Measurements from ENCODE around the gene MGAT5.

The MGAT5 gene

GRCh38 chr2:134233728-134234136 is 20.1 kb upstream of the MGAT5 start:
- DNase-seq (ENCODE audit: low read depth): no peak
- H3K4me3 ChIP-seq (ENCODE audit: low read length): no peak overlapping the region
- TF ChIP-seq CTCF (IDR thresholded peaks at IDR 0.05; ENCODE audit: insufficient read depth, low read depth, low read length, missing control alignments): no peak

DNA sequence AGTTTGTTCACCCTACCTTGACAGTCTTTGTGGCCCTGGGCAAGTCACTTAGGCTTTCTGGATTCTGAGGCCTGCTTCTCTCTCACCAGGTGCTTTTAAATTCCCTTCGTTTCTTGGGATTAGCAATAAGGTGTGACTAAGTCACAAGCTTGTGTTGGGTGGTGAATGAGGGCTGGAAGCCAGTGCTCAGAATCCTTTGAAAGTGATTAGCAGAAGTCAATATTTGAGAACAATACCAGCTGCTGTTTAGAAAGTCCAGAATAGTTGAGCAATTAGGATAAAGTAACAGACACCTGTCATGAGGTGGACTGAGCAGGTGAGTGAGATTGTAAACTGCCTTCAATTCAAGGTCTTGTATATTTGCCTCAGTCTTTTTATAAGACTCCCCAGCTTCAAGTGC is 19.3 kb upstream of the MGAT5 start:
- no peak for TF ChIP-seq CTCF (IDR thresholded peaks at IDR 0.05; ENCODE audit: insufficient read depth, low read depth, low read length, missing control alignments)
- H3K4me3 ChIP-seq (ENCODE audit: low read length): no peak overlapping the region
- DNase-seq (ENCODE audit: low read depth): peak; percentile 37

- no peak for TF ChIP-seq CTCF (IDR thresholded peaks at IDR 0.05; ENCODE audit: insufficient read depth, low read depth, low read length, missing control alignments)
- H3K4me3 ChIP-seq (ENCODE audit: low read length): no peak overlapping the region
- no peak for DNase-seq (ENCODE audit: low read depth)
These were observed 18.2 kb upstream of the MGAT5 start for GRCh38 chr2:134235510-134236144.

DNA sequence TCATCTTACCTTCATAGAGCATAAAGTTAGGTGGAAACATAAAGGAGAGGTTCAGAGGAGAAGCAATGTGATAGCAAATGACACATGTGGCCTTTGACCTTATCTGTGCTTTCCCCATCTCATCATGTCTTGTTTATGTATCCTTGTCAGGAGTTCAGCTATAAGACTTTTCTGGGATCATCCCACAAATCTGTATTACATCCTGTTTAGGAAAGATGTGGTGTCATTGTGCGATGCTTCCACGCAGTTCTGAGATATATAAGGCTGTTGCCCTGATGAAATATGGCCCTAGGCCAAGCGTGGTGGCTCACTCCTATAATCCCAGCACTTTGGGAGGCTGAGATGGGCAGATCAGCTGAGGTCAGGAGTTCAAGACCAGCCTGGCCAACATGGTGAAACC is 15.5 kb upstream of the MGAT5 start:
- TF ChIP-seq CTCF (IDR thresholded peaks at IDR 0.05; ENCODE audit: insufficient read depth, low read depth, low read length, missing control alignments): no peak

DNA sequence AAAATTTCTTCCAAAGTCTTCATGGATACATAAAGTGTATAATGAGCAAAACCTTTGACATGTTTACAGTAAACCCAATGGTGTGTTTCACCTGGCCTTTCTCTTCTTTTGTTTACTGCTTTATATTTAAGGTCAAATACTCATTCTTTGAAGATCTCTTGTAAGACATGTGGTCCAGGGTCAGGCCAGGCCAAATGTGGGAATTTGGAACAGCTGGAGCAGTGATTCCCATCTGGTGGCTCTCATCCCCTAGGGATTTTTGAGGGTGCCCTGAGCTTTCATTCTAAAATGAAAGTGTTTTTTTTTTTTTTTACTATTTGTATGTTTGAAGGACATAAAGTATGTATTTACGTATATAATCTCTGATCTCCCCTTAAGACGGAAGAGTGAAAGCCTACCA is 13.8 kb upstream of the MGAT5 start:
- no peak overlapping the region for H3K4me3 ChIP-seq (ENCODE audit: low read length)
- no peak for TF ChIP-seq CTCF (IDR thresholded peaks at IDR 0.05; ENCODE audit: insufficient read depth, low read depth, low read length, missing control alignments)
- no peak for DNase-seq (ENCODE audit: low read depth)

More for the DNA sequence above, 15.5 kb upstream of the MGAT5 start:
- H3K4me3 ChIP-seq (ENCODE audit: low read length): no peak overlapping the region
- DNase-seq (ENCODE audit: low read depth): no peak

DNA sequence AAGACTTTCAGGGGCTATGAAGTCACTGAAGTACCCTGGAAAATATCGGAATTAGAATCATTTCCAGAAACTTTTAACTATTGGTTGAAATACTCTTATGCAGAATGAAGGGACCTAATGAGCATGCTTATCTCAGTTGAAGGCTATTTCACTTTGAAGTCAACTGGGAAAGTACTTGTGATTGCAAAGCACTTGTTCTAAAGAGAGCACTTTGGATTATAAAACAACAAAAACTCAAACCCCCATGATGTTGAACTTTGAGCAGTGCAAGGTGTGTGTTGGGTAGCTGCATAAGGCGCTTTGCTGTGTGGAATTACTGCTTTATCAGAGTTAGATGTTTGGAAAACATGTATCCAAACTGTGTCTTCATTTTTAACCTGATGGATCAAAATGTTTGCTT is 12.0 kb upstream of the MGAT5 start:
- no peak for DNase-seq (ENCODE audit: low read depth)
- no peak for TF ChIP-seq CTCF (IDR thresholded peaks at IDR 0.05; ENCODE audit: insufficient read depth, low read depth, low read length, missing control alignments)
- no peak overlapping the region for H3K4me3 ChIP-seq (ENCODE audit: low read length)

DNA sequence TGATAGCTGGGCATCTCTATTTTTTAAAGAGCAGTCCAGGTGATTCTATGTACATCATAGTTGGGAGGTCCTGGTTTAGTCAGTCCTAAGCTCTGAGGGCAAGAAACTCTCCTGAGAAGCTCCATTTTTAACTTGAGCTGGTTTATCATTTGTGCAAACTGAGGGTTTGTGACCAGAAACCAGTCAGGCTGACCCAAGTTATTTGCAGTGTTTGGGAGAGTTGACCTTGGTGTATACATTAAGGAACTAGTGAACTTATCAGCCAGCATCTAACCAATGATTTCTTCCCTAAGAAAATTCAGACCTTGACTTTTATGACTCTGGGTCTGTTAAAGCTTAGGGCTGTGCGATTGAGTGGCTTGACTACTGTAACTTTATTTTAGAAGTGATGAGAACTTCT is 10.6 kb upstream of the MGAT5 start:
- no peak overlapping the region for H3K4me3 ChIP-seq (ENCODE audit: low read length)
- no peak for TF ChIP-seq CTCF (IDR thresholded peaks at IDR 0.05; ENCODE audit: insufficient read depth, low read depth, low read length, missing control alignments)
- DNase-seq (ENCODE audit: low read depth): no peak

Data from epithelial cell of esophagus (primary cell).